HG03045 (cell line): ENCODE measurements around the gene MCFD2.

Source experiments
- ATAC-seq: cut with Tn5 transposase; IDR thresholded peaks from one replicate; pipeline ENCODE4 v1.9.1; 2021; ENCODE audit warnings: mild to moderate bottlenecking, moderate library complexity; ENCODE audit not compliant: unreplicated experiment

Gene MCFD2

GRCh38 chr2:46939626-46940359 is 24.2 kb upstream of the MCFD2 start:
- ATAC-seq, result no peak

DNA sequence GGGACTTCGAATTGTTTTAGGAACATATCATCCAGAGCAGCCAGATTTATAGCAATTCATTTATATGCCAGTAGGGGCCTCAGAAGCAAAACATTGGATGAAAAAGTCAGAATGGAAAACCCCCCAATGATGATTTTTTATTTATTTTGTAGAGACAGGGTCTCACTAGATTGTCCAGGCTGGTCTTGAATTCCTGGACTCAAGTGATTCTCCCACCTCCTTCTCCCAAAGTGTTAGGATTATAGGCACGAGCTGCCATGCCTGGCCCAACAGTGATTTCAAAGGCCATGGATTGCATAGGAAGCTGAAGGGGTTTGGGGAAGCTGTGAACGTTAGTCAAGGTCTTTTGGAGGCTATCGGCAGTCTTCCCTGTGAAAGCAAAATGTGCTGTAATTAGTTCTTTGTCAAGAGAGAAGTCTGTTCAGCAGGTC is 21.9 kb upstream of the MCFD2 start:
- ATAC-seq, result no peak

DNA sequence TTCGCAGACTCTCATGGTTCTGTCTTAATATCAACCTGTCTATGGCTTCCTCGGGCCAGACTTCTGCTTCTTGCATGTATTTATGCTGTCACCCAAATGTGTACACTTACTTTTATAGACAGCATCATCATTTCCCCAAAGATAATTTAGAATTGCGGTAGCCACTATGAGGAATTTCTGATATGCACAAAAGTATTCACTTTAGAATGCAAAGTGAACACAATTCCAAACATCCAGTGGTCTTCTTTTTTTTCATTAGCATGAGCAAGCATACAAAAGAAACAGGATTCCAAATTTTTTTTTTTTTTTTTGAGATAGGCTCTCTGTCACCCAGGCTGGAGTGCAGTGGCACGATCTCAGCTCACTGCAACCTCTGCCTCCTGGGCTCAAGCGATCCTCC is 21.0 kb upstream of the MCFD2 start:
- no peak for ATAC-seq

GRCh38 chr2:46935071-46935470 is 19.5 kb upstream of the MCFD2 start:
- no peak for ATAC-seq

GRCh38 chr2:46929612-46930011 is 14.0 kb upstream of the MCFD2 start:
- ATAC-seq, result no peak

DNA sequence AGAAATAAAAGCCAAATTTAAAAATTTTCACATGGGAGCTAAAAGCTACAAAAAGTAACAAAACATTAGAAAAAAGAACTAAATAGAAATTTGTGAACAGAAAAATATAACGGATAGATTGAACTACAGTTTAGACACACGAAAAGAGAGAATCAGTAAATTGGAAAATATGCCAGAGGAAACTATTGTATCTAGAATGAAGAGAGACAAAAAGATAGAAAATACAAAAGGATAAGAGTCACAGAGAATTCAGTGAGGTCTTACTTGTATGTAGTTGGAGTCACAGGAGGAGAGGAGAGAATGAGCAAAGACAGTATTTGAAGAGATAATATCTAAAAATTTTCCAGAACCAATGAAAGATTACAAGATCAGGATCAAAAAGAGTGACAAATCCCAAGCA is 11.3 kb upstream of the MCFD2 start:
- ATAC-seq, result no peak

- no peak for ATAC-seq
Measured at GRCh38 chr2:46925474-46926351, 10.1 kb upstream of the MCFD2 start.

GRCh38 chr2:46924608-46925007 is 9.0 kb upstream of the MCFD2 start:
- ATAC-seq, result no peak

- no peak for ATAC-seq
Measured at GRCh38 chr2:46924038-46924437, 8.4 kb upstream of the MCFD2 start.

DNA sequence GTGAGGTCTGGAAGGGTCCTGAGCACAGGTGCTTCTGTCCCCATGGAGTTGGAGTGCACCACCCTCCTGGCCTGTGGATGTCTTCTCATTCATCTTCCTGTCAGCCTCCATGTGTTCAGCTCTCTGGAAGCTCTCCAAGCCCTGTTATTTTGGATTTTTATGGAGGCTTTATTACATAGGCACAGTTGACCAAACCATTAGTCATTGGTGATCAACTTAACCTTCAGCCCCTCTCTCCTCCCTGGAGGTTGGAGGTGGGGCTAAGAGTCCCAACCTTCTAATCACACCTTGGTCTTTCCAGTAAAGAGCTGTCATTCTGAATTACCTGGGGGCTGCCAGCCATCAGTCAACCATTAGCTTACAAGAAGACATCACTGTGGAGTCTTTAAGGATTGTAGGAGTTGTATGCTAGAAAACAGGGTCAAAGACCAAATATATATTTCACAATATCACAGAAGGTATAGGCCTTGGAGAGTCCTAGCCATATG is 7.5 kb upstream of the MCFD2 start:
- no peak for ATAC-seq

GRCh38 chr2:46922606-46923005 is 7.0 kb upstream of the MCFD2 start:
- no peak for ATAC-seq

DNA sequence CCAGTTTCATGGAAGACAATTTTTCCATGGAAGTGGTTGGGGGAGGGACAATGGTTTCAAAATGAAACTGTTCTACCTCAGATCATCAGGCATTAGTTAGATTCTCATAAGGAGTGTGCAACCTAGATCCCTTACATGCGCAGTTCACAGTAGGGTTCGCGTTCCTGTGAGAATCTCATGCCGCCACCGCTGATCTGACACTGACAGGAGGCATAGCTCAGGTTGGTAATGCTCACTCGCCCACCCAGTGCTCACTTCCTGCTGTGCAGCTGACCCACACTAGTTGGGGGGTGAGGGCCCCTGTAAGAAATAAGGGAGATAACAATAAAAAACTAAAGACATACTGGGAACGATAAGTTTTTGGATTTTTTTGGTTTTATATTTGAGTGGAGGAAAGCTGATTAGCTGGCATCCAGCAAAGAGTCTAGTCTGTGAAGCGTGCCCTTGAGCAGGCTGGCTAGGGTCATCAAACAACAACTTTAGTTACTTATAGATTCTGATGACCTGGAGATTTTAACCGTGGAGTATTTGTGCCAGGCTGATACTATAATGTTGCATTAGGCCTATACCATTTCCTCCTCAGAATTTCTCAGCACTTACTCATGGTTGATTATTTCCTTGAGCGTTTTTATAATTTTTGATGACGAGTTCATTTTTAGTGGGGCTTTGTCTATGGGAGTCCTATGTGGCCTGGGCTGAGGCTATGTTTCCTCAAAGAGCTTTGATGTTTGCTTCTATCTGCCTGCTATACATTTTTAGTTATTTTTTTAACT is 6.3 kb upstream of the MCFD2 start:
- no peak for ATAC-seq

DNA sequence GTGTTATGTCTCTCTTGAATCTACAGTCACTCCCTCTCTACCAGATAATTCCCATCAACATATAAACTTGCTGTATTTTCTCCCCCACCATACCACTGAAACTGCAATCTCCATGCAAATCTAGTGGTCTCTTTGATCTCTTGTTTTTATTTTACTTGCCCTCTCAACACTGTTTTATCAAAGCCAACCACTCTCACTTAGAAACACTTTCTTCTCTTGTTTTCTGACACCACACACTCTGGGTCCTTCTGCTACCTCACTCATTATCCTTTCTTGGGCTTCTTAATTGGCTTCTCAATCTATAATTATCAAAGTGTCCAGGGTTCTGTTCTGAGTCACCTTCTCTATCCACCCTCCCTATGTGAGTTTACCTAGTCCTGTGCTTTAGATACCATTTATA is 2.0 kb upstream of the MCFD2 start:
- no peak for ATAC-seq

GRCh38 chr2:46915811-46916630 is 415 bp upstream of the MCFD2 start:
- ATAC-seq, result peak; percentile 93

- no peak for ATAC-seq
Measured at GRCh38 chr2:46914578-46915230, 902 bp downstream of the MCFD2 start.

DNA sequence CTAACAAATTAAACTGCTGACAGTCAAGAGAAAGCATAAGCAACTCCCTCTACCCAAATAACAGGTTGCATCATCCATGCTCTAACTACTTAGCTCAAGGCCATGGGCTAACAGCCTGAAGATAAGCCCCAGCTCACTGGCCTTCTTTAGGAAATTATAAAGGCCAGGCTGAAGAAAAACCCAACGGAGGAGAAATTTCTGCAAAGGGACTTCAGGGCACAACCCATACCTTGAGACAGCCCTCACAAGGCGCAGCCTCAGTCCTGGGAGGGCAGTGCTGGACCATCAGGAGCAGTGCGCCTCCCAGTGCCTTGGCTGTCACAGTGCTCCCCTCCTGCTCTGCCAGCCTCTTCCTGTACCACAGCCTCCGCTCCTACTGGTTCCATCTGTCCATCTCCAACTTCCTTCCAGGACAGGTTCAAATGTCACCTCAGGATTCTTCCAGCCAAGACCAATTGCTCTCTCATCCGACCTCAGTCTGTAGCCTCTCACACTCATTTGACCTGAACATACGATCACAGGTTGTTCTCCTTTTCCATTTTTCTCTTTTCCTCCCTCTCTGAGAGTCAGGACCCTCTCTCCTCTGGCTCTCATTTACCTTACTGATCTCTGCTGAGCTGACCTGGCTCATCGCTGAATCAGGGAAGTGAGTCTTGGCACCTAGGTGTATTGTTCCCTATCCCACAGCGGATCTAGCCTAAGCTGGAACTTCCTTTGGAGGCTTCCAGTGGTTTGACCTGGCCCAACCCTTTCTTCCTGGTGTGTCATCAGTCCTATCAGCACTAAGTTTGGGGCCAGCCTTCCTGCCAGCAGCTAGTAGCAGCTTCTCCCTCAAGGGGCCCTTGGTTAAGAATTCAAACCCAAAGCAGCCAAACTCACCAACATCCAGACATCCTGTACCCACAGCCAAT is 1.9 kb downstream of the MCFD2 start:
- ATAC-seq, result no peak

GRCh38 chr2:46909771-46910419 is 5.7 kb downstream of the MCFD2 start:
- peak; percentile 88 for ATAC-seq

DNA sequence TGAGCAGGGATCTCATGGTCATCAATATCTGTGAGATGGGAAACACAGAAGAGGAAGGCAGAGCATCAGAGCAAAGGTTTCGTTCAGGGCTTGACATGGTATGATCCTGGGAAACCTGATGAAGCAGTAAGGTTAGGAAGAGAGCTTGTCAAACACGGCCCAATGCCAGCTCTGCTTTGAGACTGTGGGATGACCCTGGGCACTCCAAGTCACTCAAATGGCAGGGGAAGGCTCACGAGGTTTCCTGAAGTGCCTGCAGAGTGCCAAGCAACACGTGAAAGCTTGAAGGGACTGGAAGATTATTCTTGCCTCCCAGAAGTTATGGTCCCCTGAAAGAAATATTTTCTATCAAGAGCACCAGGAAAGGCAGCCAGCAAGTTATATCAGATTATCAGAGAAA is 6.5 kb downstream of the MCFD2 start:
- no peak for ATAC-seq
